Immature natural killer cell (primary cell): ENCODE measurements around the gene DNAH1. TPM values are rescaled to one million over a fixed set of nuclear protein-coding genes. Genes with fewer than 3 reads are reported as not detected.

ENCODE experiments used
- DNase-seq, 3 donors: peaks; one replicate each; pipeline ENCODE4 v3.0.0; 2022; ENCODE audit warnings: mixed read lengths in 1 of 3
- H3K27ac Mint-ChIP-seq, 6 donors: one replicate each; pipeline ENCODE4 v1.8.0; 2020; ENCODE audit warnings: mixed read lengths in 6 of 6, mild to moderate bottlenecking in 5 of 6, inconsistent platforms in 4 of 6, moderate library complexity in 3 of 6
- H3K27me3 Mint-ChIP-seq, 3 donors: one replicate each; pipeline ENCODE4 v1.8.0; 2020 to 2021; ENCODE audit warnings: low read depth in 3 of 3, mild to moderate bottlenecking in 3 of 3, mixed read lengths in 3 of 3, moderate library complexity in 3 of 3, inconsistent platforms in 1 of 3
- H3K36me3 Mint-ChIP-seq, 3 donors: one replicate each; pipeline ENCODE4 v1.8.0; 2020; ENCODE audit warnings: mixed read lengths in 3 of 3, inconsistent platforms in 2 of 3, mild to moderate bottlenecking in 2 of 3
- H3K4me1 Mint-ChIP-seq, 2 donors: one replicate each; pipeline ENCODE4 v1.8.0; 2020; ENCODE audit warnings: inconsistent platforms in 2 of 2, mild to moderate bottlenecking in 2 of 2, mixed read lengths in 2 of 2, moderate library complexity in 1 of 2
- H3K4me3 Mint-ChIP-seq, 5 donors: one replicate each; pipeline ENCODE4 v1.8.0; 2020; ENCODE audit warnings: mild to moderate bottlenecking in 5 of 5, mixed read lengths in 5 of 5, inconsistent platforms in 3 of 5, moderate library complexity in 3 of 5
- H3K9me3 Mint-ChIP-seq, 6 donors: one replicate each; pipeline ENCODE4 v1.8.0; 2020; ENCODE audit warnings: mild to moderate bottlenecking in 6 of 6, mixed read lengths in 6 of 6, inconsistent platforms in 4 of 6, moderate library complexity in 3 of 6
- polyA plus RNA-seq, 3 donors: library from polyadenylated mRNA; unstranded; fragments of 300-500 nt; fragmentation: Illumina TruSeq; gene quantifications; one replicate each; pipeline ENCODE4 v1.2.3, GENCODE V29; 2021

Gene DNAH1
- polyA plus RNA-seq, 3 donors from 2014 or later: 0.31 to 1.8 (median 0.73) TPM

GRCh38 chr3:52355526-52355925, 39.4 kb downstream of the DNAH1 start:
- H3K9me3 Mint-ChIP-seq: no peaks in the 10 kb centered on the region
- H3K27me3 Mint-ChIP-seq: peaks cover 0 to 5% (median 1%) of the 10 kb centered on the region in 3 donors
- H3K4me3 Mint-ChIP-seq: no peak overlapping the region
- peaks cover 0 to 19% (median 3%) of the 10 kb centered on the region in 3 donors for H3K36me3 Mint-ChIP-seq
- H3K27ac Mint-ChIP-seq: peak overlapping the region in 2 of 6 donors; percentile 25 to 50
- no peak for DNase-seq
- H3K4me1 Mint-ChIP-seq: no peaks in the 10 kb centered on the region

GRCh38 chr3:52356126-52356525, 40.0 kb downstream of the DNAH1 start:
- Mint-ChIP-seq H3K4me1 (no peaks in the 10 kb centered on the region), H3K9me3 (no peaks in the 10 kb centered on the region), H3K36me3 (peaks cover 0 to 19% (median 3%) of the 10 kb centered on the region in 3 donors), H3K27ac (no peak overlapping the region), H3K4me3 (no peak overlapping the region), H3K27me3 (peaks cover 0 to 5% (median 1%) of the 10 kb centered on the region in 3 donors)
- no peak for DNase-seq

GRCh38 chr3:52357151-52358080, 41.3 kb downstream of the DNAH1 start:
- Mint-ChIP-seq H3K36me3 (peaks cover under 1 to 16% (median 3%) of the 10 kb centered on the region in 3 donors), H3K27ac (no peak overlapping the region), H3K27me3 (peaks cover 0 to 4% (median 1%) of the 10 kb centered on the region in 3 donors), H3K4me3 (no peak overlapping the region), H3K9me3 (no peaks in the 10 kb centered on the region), H3K4me1 (no peaks in the 10 kb centered on the region)
- no peak for DNase-seq

- Mint-ChIP-seq H3K4me1 (no peaks in the 10 kb centered on the region), H3K27me3 (peaks cover 0 to 4% (median 1%) of the 10 kb centered on the region in 3 donors), H3K4me3 (no peak overlapping the region), H3K27ac (no peak overlapping the region), H3K36me3 (peaks cover 3 to 11% (median 3%) of the 10 kb centered on the region in 3 donors), H3K9me3 (no peaks in the 10 kb centered on the region)
- no peak for DNase-seq
These were observed 42.3 kb downstream of the DNAH1 start for GRCh38 chr3:52358362-52358940.

- Mint-ChIP-seq H3K27ac (no peak overlapping the region), H3K4me1 (no peaks in the 10 kb centered on the region), H3K4me3 (no peak overlapping the region), H3K27me3 (peaks cover 0 to 4% (median 1%) of the 10 kb centered on the region in 3 donors), H3K9me3 (peaks cover 0 to 1% (median 0%) of the 10 kb centered on the region in 6 donors), H3K36me3 (peaks cover 7 to 19% (median 9%) of the 10 kb centered on the region in 3 donors)
- DNase-seq: no peak
These were observed 43.2 kb downstream of the DNAH1 start for GRCh38 chr3:52359116-52359855.

GRCh38 chr3:52361011-52361410, 44.9 kb downstream of the DNAH1 start:
- Mint-ChIP-seq H3K4me1 (no peaks in the 10 kb centered on the region), H3K36me3 (peaks cover 8 to 21% (median 11%) of the 10 kb centered on the region in 3 donors), H3K9me3 (peaks cover 0 to 1% (median 0%) of the 10 kb centered on the region in 6 donors), H3K27ac (no peak overlapping the region), H3K27me3 (peaks cover 0 to 2% (median 0%) of the 10 kb centered on the region in 3 donors), H3K4me3 (no peak overlapping the region)
- no peak for DNase-seq

- Mint-ChIP-seq H3K4me1 (no peaks in the 10 kb centered on the region), H3K36me3 (peaks cover 6 to 18% (median 11%) of the 10 kb centered on the region in 3 donors), H3K9me3 (peaks cover 0 to 1% (median 0%) of the 10 kb centered on the region in 6 donors), H3K4me3 (no peak overlapping the region), H3K27ac (no peak overlapping the region), H3K27me3 (peaks cover 0 to 2% (median 0%) of the 10 kb centered on the region in 3 donors)
- no peak for DNase-seq
These were observed 45.3 kb downstream of the DNAH1 start for GRCh38 chr3:52361454-52361853.

- no peak overlapping the region for H3K27ac Mint-ChIP-seq
- no peak overlapping the region for H3K4me3 Mint-ChIP-seq
- peaks cover 0 to 2% (median 0%) of the 10 kb centered on the region in 3 donors for H3K27me3 Mint-ChIP-seq
- DNase-seq: no peak
- peaks cover 0 to 1% (median 0%) of the 10 kb centered on the region in 6 donors for H3K9me3 Mint-ChIP-seq
- H3K4me1 Mint-ChIP-seq: no peaks in the 10 kb centered on the region
- peaks cover 5 to 19% (median 11%) of the 10 kb centered on the region in 3 donors for H3K36me3 Mint-ChIP-seq
These were observed 45.8 kb downstream of the DNAH1 start for GRCh38 chr3:52361898-52362297.

GRCh38 chr3:52364322-52365035, 48.4 kb downstream of the DNAH1 start:
- no peak overlapping the region for H3K4me3 Mint-ChIP-seq
- H3K36me3 Mint-ChIP-seq: peaks cover 8 to 29% (median 11%) of the 10 kb centered on the region in 3 donors
- no peak overlapping the region for H3K27ac Mint-ChIP-seq

GRCh38 chr3:52366527-52366926, 50.4 kb downstream of the DNAH1 start:
- no peak for DNase-seq
- Mint-ChIP-seq H3K4me3 (no peak overlapping the region), H3K36me3 (peaks cover 8 to 35% (median 11%) of the 10 kb centered on the region in 3 donors), H3K9me3 (peaks cover 0 to 1% (median 0%) of the 10 kb centered on the region in 6 donors), H3K27me3 (peaks cover 0 to 2% (median 0%) of the 10 kb centered on the region in 3 donors), H3K4me1 (no peaks in the 10 kb centered on the region), H3K27ac (no peak overlapping the region)

More at GRCh38 chr3:52364322-52365035, 48.4 kb downstream of the DNAH1 start:
- Mint-ChIP-seq H3K27me3 (peaks cover 0 to 2% (median 0%) of the 10 kb centered on the region in 3 donors), H3K4me1 (no peaks in the 10 kb centered on the region), H3K9me3 (peaks cover 0 to 1% (median 0%) of the 10 kb centered on the region in 6 donors)
- DNase-seq: no peak

GRCh38 chr3:52367891-52368880, 52.1 kb downstream of the DNAH1 start:
- no peak overlapping the region for H3K4me3 Mint-ChIP-seq
- peaks cover 0 to 1% (median 0%) of the 10 kb centered on the region in 6 donors for H3K9me3 Mint-ChIP-seq
- peaks cover 0 to 2% (median 2%) of the 10 kb centered on the region in 3 donors for H3K27me3 Mint-ChIP-seq
- peaks cover 3 to 6% of the 10 kb centered on the region in 2 donors for H3K4me1 Mint-ChIP-seq
- H3K27ac Mint-ChIP-seq: peak overlapping the region in 1 of 6 donors; percentile 35
- peaks cover 8 to 40% (median 12%) of the 10 kb centered on the region in 3 donors for H3K36me3 Mint-ChIP-seq
- no peak for DNase-seq

GRCh38 chr3:52370531-52370930, 54.4 kb downstream of the DNAH1 start:
- Mint-ChIP-seq H3K9me3 (no peaks in the 10 kb centered on the region), H3K4me3 (no peak overlapping the region), H3K4me1 (peaks cover 8 to 12% of the 10 kb centered on the region in 2 donors), H3K27me3 (peaks cover 0 to 2% (median 2%) of the 10 kb centered on the region in 3 donors), H3K27ac (no peak overlapping the region), H3K36me3 (peaks cover 6 to 41% (median 12%) of the 10 kb centered on the region in 3 donors)
- no peak for DNase-seq
